Activated CD4-positive, alpha-beta T cell treated with anti-CD3 and anti-CD28 coated beads, Interleukin-2, amount 10 ng/mL, durations not matched to agents 24 days and 14 days (primary cell): ENCODE results near the gene MCM3AP. TPM values are rescaled to one million over a fixed set of nuclear protein-coding genes. Genes with fewer than 3 reads are reported as not detected.
A peak's percentile ranks its signal among the peaks of the same experiment; 100 is the strongest.
"Not testable (repeated sequence)": the region's sequence is repeated elsewhere in the genome, so short reads cannot be mapped to it uniquely, and the experiment has no call there.

ENCODE experiments used
- DNase-seq: peaks from one replicate; pipeline ENCODE4 v3.0.0; 2022
- H3K27ac Mint-ChIP-seq: one replicate; pipeline ENCODE4 v1.8.0; 2022; ENCODE audit warnings: mild to moderate bottlenecking, mixed read lengths
- H3K27me3 Mint-ChIP-seq: one replicate; pipeline ENCODE4 v1.8.0; 2022; ENCODE audit warnings: mixed read lengths
- H3K36me3 Mint-ChIP-seq: one replicate; pipeline ENCODE4 v1.8.0; 2022; ENCODE audit warnings: low read depth, mild to moderate bottlenecking, mixed read lengths
- H3K4me1 Mint-ChIP-seq: one replicate; pipeline ENCODE4 v1.8.0; 2021; ENCODE audit warnings: mixed read lengths
- H3K4me3 Mint-ChIP-seq: one replicate; pipeline ENCODE4 v1.8.0; 2022; ENCODE audit warnings: mild to moderate bottlenecking, moderate library complexity, mixed read lengths
- H3K9me3 Mint-ChIP-seq: one replicate; pipeline ENCODE4 v1.8.0; 2021; ENCODE audit warnings: mixed read lengths
- intact Hi-C: fragments of 100-400 bp; cut with micrococcal nuclease; formaldehyde crosslinking; loops from one replicate; pipeline ENCODE4 v1.15.1; 2023
- total RNA-seq: library from RNA; stranded (reverse); gene quantifications from 2 replicates; pipeline ENCODE4 v1.2.3, GENCODE V29; 2022

Gene MCM3AP
- total RNA-seq, 1 donor from 2014 or later, result 138 TPM

DNA sequence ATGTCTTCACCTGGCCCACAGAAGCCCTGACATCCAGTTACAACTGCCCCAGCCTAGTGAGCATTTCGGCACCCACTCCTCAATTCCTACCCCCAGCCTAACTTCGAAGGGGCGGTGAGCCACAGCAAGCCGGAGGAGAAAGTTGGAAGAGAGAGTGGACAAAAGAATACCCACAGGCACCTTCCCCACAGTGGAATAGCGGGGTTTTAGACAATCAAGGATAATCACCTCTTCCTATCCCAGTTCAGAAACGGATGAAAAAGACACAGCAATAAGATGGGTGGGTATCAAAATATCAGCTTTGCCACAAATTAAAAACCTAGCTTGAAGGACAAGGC, 55.5 kb downstream of the MCM3AP start:
- Mint-ChIP-seq H3K27me3 (no peaks in the 10 kb centered on the region), H3K27ac (peak overlapping the region; percentile 80), H3K36me3 (peaks cover 53% of the 10 kb centered on the region), H3K9me3 (peaks cover 8% of the 10 kb centered on the region), H3K4me1 (peaks cover 65% of the 10 kb centered on the region), H3K4me3 (peak overlapping the region; percentile 94)
- intact Hi-C loops, result loop anchor here (2.0 to 5.0 kb wide), 3 partner anchors 23 to 258 kb away; no protein-coding TSS in a partner anchor
- DNase-seq, result no peak

GRCh38 chr21:46229133-46229922, 56.1 kb downstream of the MCM3AP start:
- peaks cover 47% of the 10 kb centered on the region for H3K36me3 Mint-ChIP-seq
- H3K4me1 Mint-ChIP-seq, result peaks cover 60% of the 10 kb centered on the region
- DNase-seq, result no peak
- H3K4me3 Mint-ChIP-seq, result peak overlapping the region; percentile 94
- intact Hi-C loops, result loop anchor here (2.0 to 5.0 kb wide), 3 partner anchors 23 to 257 kb away; no protein-coding TSS in a partner anchor
- peak overlapping the region; percentile 100 for H3K27ac Mint-ChIP-seq
- peaks cover 8% of the 10 kb centered on the region for H3K9me3 Mint-ChIP-seq
- no peaks in the 10 kb centered on the region for H3K27me3 Mint-ChIP-seq

- Mint-ChIP-seq H3K27ac (peak within 1 kb of the TSS; percentile 100), H3K36me3 (peaks cover 39% of the 10 kb centered on the region), H3K9me3 (peaks cover 8% of the 10 kb centered on the region)
These were observed 56.9 kb downstream of the MCM3AP start, which contains the start of gene LSS for GRCh38 chr21:46228345-46229051. LSS (minus strand) TSS chr21:46228774; CDS start chr21:46228745, 29 bp downstream.

GRCh38 chr21:46227811-46228344, 57.5 kb downstream of the MCM3AP start:
- peaks cover 8% of the 10 kb centered on the region for H3K9me3 Mint-ChIP-seq
- H3K4me1 Mint-ChIP-seq, result peaks cover 50% of the 10 kb centered on the region
- peak overlapping the region; percentile 94 for H3K4me3 Mint-ChIP-seq
- intact Hi-C loops, result loop anchor here (1.0 to 5.0 kb wide), 4 partner anchors 25 to 256 kb away; partner anchors contain the start of gene PCNT
- H3K27ac Mint-ChIP-seq, result peak overlapping the region; percentile 56
- H3K36me3 Mint-ChIP-seq, result peaks cover 35% of the 10 kb centered on the region
- no peaks in the 10 kb centered on the region for H3K27me3 Mint-ChIP-seq
- DNase-seq, result peak; percentile 69

More at GRCh38 chr21:46228345-46229051, 56.9 kb downstream of the MCM3AP start, which contains the start of gene LSS:
- peaks cover 51% of the 10 kb centered on the region for H3K4me1 Mint-ChIP-seq
- peak; percentile 99 for DNase-seq
- intact Hi-C loops, result loop anchor here (1.0 to 5.0 kb wide), 4 partner anchors 24 to 256 kb away; partner anchors contain the start of gene PCNT
- H3K27me3 Mint-ChIP-seq, result no peaks in the 10 kb centered on the region
- H3K4me3 Mint-ChIP-seq, result peak within 1 kb of the TSS; percentile 94

DNA sequence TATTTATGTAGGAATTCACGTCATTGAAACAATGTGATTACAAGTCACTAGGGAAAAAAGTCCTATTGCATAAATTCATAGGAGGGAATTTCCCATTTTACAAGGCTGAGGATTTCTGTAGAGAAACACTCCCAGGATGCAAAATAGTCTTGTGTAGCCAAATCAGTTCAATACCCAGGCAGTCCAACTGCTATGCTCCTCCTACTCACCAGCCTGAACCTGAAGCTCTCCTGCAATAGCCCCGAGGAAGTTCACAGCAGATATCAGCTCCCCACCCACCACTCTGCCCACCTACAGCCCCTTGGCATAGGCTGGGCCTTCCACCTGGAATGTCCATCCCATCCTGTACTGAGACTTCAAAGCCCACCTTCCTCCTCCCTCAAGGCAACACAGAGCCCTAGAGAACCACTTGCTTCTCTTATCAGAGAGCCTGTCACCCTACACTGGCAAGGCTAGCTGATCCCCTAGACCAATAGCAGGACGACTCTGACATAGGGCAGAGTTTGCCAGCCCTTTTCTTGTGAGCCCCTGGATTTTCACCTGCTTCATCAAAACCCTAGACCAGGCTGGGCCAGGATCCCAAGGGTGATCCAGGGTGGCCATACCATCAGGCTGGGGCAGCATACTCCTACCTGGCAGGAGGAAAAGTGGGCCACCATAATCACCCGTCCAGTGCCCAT, 58.4 kb downstream of the MCM3AP start:
- intact Hi-C loops, result loop anchor here (5.0 kb wide), 2 partner anchors 85 to 255 kb away; no protein-coding TSS in a partner anchor
- Mint-ChIP-seq H3K36me3 (peaks cover 29% of the 10 kb centered on the region), H3K27me3 (no peaks in the 10 kb centered on the region), H3K9me3 (peaks cover 8% of the 10 kb centered on the region), H3K4me1 (peaks cover 50% of the 10 kb centered on the region), H3K27ac (peak overlapping the region; percentile 56), H3K4me3 (peak overlapping the region; percentile 94)
- peak; percentile 64 for DNase-seq

DNA sequence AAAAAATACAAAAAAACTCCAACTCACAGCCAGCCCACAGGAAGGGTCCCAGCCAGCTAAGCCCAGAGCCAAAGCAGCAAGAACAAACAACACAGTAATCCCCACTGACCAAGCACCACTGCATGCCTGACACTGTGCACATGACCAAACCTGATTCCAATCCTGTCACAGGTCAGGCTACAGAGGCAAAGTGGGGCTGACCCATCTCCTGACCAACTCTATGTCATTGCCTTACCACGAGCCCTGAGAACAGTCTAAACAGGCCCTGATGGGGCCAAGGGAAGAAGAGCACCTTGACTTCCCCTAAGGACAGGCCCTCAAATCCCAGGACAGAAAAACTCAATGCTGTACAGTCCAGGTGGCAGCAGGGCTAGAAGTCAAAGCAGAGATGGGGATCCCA, 59.3 kb downstream of the MCM3AP start:
- Mint-ChIP-seq H3K36me3 (peaks cover 23% of the 10 kb centered on the region), H3K27me3 (no peaks in the 10 kb centered on the region), H3K4me1 (peaks cover 42% of the 10 kb centered on the region), H3K4me3 (no peak overlapping the region), H3K9me3 (peaks cover 1% of the 10 kb centered on the region), H3K27ac (peak overlapping the region; percentile 22)
- intact Hi-C loops, result loop anchor here (5.0 kb wide), 2 partner anchors 84 to 254 kb away; no protein-coding TSS in a partner anchor
- no peak for DNase-seq

DNA sequence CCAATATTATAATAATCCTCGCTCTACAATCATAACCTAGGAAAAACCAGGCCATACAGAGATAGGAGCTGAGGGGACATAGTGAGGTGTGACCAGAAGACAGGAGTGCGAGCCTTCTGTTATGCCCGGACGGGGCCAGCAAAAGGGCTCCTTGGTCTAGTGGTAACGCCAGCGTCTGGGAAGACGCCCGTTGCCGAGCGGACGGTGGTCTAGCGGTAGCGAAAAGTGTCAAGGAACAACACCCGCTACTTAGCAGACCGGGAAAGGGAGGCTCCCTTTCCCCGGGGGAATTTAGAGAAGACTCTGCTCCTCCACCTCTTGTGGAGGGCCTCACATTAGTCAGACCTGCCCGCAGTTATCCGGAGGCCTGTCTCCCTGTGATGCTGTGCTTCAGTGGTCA, 61.8 kb downstream of the MCM3AP start:
- H3K9me3 Mint-ChIP-seq, H3K4me3 Mint-ChIP-seq, H3K27me3 Mint-ChIP-seq, intact Hi-C loops, DNase-seq, H3K27ac Mint-ChIP-seq: not testable (repeated sequence)
- peaks cover 25% of the 10 kb centered on the region for H3K4me1 Mint-ChIP-seq
- peaks cover 14% of the 10 kb centered on the region for H3K36me3 Mint-ChIP-seq

DNA sequence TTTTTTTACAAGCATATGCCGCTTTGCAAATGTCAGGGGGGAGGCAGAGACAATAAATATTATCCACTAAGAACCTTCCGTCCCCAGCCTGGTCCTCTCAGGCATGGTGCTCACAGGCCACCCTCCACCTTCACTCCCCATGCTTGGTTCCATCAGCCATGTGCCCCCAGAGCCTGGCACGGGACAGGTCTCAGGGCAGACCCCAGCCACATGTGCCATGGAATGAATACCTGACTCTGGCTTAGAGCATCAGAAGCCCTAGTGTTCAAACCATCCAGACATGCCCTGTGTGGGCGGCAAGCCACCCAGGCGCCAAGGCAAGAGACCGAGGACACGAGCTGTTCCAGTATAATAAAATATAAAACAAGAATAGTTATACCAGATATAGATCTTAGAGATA, 62.2 kb downstream of the MCM3AP start:
- DNase-seq, result no peak
- H3K27ac Mint-ChIP-seq, result no peak overlapping the region
- H3K4me1 Mint-ChIP-seq, result peaks cover 25% of the 10 kb centered on the region
- peaks cover 14% of the 10 kb centered on the region for H3K36me3 Mint-ChIP-seq
- no peaks in the 10 kb centered on the region for H3K27me3 Mint-ChIP-seq
- intact Hi-C loops, result no loop called here
- no peak overlapping the region for H3K4me3 Mint-ChIP-seq
- H3K9me3 Mint-ChIP-seq, result no peaks in the 10 kb centered on the region

DNA sequence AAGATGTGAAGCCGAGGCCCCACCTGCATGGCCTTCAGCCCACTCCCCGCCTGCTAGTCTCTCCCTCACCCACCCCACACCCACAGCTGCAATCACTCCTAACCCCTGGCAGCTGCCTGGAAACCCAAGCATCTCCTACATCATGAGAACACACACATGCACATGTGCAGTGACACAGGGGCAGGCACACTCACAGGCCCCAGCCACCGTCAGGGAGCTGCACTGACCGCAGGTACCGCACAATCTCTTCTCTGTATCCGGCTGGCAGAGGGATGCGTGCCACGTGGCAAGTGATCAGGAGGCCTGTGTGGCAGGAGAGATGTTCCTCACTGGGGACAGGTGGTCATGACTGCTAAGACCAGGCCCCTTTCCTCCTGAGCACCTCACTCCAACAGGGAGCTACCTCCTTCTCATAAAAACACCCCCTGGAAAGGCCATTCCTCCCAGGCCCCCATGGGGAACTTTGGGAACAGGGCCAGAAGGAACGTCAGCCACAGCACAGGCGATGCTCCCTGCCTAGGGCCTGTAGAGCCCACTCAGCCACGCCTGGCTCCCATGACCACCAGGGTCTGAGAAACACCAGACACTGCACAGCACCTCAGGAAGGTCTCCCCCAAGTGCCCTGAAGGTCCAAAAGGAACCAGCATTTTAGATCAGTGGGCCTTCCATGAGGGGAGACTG, 62.8 kb downstream of the MCM3AP start:
- H3K27ac Mint-ChIP-seq, result no peak overlapping the region
- intact Hi-C loops, result no loop called here
- no peak for DNase-seq

GRCh38 chr21:46221664-46222435, 63.6 kb downstream of the MCM3AP start:
- peaks cover 13% of the 10 kb centered on the region for H3K4me1 Mint-ChIP-seq
- intact Hi-C loops, result no loop called here
- H3K27ac Mint-ChIP-seq, result no peak overlapping the region

More for the DNA sequence above, 62.8 kb downstream of the MCM3AP start:
- no peak overlapping the region for H3K4me3 Mint-ChIP-seq
- peaks cover 14% of the 10 kb centered on the region for H3K36me3 Mint-ChIP-seq
- no peaks in the 10 kb centered on the region for H3K27me3 Mint-ChIP-seq
- no peaks in the 10 kb centered on the region for H3K9me3 Mint-ChIP-seq
- peaks cover 20% of the 10 kb centered on the region for H3K4me1 Mint-ChIP-seq

DNA sequence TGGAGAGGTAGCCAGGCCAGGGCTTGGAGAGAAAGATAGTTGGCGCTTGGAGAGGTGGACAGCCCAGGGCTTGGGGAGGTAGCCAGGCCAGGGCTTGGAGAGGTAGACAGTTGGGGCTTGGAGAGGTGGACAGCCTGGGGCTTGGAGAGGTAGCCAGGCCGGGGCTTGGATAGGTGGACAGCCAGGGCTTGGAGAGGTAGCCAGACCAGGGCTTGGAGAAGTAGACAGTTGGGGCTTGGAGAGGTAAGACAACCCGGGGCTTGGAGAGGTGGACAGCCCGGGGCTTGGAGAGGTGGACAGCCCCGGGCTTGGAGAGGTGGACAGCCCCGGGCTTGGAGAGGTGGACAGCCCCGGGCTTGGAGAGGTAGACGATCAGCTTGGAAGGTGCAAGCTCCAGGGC, 64.6 kb downstream of the MCM3AP start:
- intact Hi-C loops, result no loop called here
- DNase-seq, result no peak
- Mint-ChIP-seq H3K27me3 (no peaks in the 10 kb centered on the region), H3K36me3 (peaks cover 15% of the 10 kb centered on the region), H3K4me3 (no peak overlapping the region), H3K9me3 (no peaks in the 10 kb centered on the region), H3K27ac (no peak overlapping the region), H3K4me1 (peaks cover 7% of the 10 kb centered on the region)

More at GRCh38 chr21:46221664-46222435, 63.6 kb downstream of the MCM3AP start:
- Mint-ChIP-seq H3K27me3 (no peaks in the 10 kb centered on the region), H3K4me3 (no peak overlapping the region), H3K9me3 (no peaks in the 10 kb centered on the region), H3K36me3 (peaks cover 14% of the 10 kb centered on the region)
- no peak for DNase-seq

- Mint-ChIP-seq H3K27me3 (no peaks in the 10 kb centered on the region), H3K9me3 (no peaks in the 10 kb centered on the region), H3K27ac (no peak overlapping the region), H3K36me3 (peaks cover 12% of the 10 kb centered on the region), H3K4me1 (peaks cover 2% of the 10 kb centered on the region), H3K4me3 (no peak overlapping the region)
- no peak for DNase-seq
- intact Hi-C loops, result no loop called here
These were observed 65.1 kb downstream of the MCM3AP start for GRCh38 chr21:46220275-46220810.
